ENCODE data around the gene OSBPL10. TPM values are rescaled to one million over a fixed set of nuclear protein-coding genes. Genes with fewer than 3 reads are reported as not detected.

Gene OSBPL10
- total and polyA plus RNA-seq, 8 donors: 1.8 to 37.7 (median 5.9) TPM

- H3K27me3 ChIP-seq: no peaks in the 10 kb centered on the region
- TF ChIP-seq POLR2AphosphoS5 (IDR thresholded peaks at IDR 0.05) (peak in 1 of 3 donors; percentile 24), CTCF (IDR thresholded peaks at IDR 0.05) (no peak), EP300 (IDR thresholded peaks at IDR 0.05) (no peak), POLR2A (IDR thresholded peaks at IDR 0.05) (no peak)
- peak overlapping the region in 4 of 5 donors; percentile 42 to 80 (median 54) for H3K27ac ChIP-seq
- H3K36me3 ChIP-seq: no peaks in the 10 kb centered on the region
- no peaks in the 10 kb centered on the region for H3K9me3 ChIP-seq
- no peak for DNase-seq
- 41 to 75% (median 66%) methylated on average over 2 of the region's 2 CpGs for WGBS, 5 donors
- intact Hi-C loops (cut with DNase I; ENCODE audit: low total_unique reads): no loop called here
- peaks cover 0 to 13% (median 7%) of the 10 kb centered on the region in 4 donors for H3K4me1 ChIP-seq
- H3K4me3 ChIP-seq: no peak overlapping the region
Observed at GRCh38 chr3:31968369-31968926, 12.6 kb downstream of the OSBPL10 start.

GRCh38 chr3:31967592-31967991, 13.5 kb downstream of the OSBPL10 start:
- peak overlapping the region in 4 of 5 donors; percentile 42 to 80 (median 54) for H3K27ac ChIP-seq
- no peaks in the 10 kb centered on the region for H3K9me3 ChIP-seq
- H3K4me3 ChIP-seq: no peak overlapping the region
- no peak for DNase-seq
- no peaks in the 10 kb centered on the region for H3K36me3 ChIP-seq
- WGBS, 5 donors: 73 to 81% (median 74%) methylated on average over 2 of the region's 2 CpGs
- TF ChIP-seq POLR2AphosphoS5 (IDR thresholded peaks at IDR 0.05): no peak
- TF ChIP-seq POLR2A (IDR thresholded peaks at IDR 0.05): no peak
- no peak for TF ChIP-seq EP300 (IDR thresholded peaks at IDR 0.05)
- no peak for TF ChIP-seq CTCF (IDR thresholded peaks at IDR 0.05)
- peaks cover 0 to 13% (median 7%) of the 10 kb centered on the region in 4 donors for H3K4me1 ChIP-seq
- H3K27me3 ChIP-seq: no peaks in the 10 kb centered on the region
- intact Hi-C loops (cut with DNase I; ENCODE audit: low total_unique reads): no loop called here

GRCh38 chr3:31966978-31967591, 14.0 kb downstream of the OSBPL10 start:
- peak overlapping the region in 4 of 5 donors; percentile 42 to 80 (median 58) for H3K27ac ChIP-seq
- WGBS, 5 donors: 75 to 89% (median 81%) methylated on average over 4 of the region's 4 CpGs
- no peak overlapping the region for H3K4me3 ChIP-seq
- intact Hi-C loops (cut with DNase I; ENCODE audit: low total_unique reads): no loop called here
- TF ChIP-seq POLR2A (IDR thresholded peaks at IDR 0.05): no peak
- no peak for TF ChIP-seq EP300 (IDR thresholded peaks at IDR 0.05)
- no peak for TF ChIP-seq POLR2AphosphoS5 (IDR thresholded peaks at IDR 0.05)
- TF ChIP-seq CTCF (IDR thresholded peaks at IDR 0.05): no peak
- no peak for DNase-seq
- H3K4me1 ChIP-seq: peaks cover 0 to 13% (median 7%) of the 10 kb centered on the region in 4 donors
- H3K9me3 ChIP-seq: no peaks in the 10 kb centered on the region
- H3K27me3 ChIP-seq: no peaks in the 10 kb centered on the region
- no peaks in the 10 kb centered on the region for H3K36me3 ChIP-seq

- Histone ChIP-seq H3K4me3 (no peak overlapping the region), H3K27ac (no peak overlapping the region), H3K36me3 (no peaks in the 10 kb centered on the region), H3K9me3 (no peaks in the 10 kb centered on the region), H3K27me3 (no peaks in the 10 kb centered on the region), H3K4me1 (peaks cover 23 to 36% (median 31%) of the 10 kb centered on the region in 4 donors)
- TF ChIP-seq POLR2AphosphoS5 (IDR thresholded peaks at IDR 0.05) (no peak), CTCF (IDR thresholded peaks at IDR 0.05) (no peak), POLR2A (IDR thresholded peaks at IDR 0.05) (no peak)
- DNase-seq: no peak
- intact Hi-C loops (cut with DNase I; ENCODE audit: low total_unique reads): no loop called here
- WGBS, 5 donors: 58 to 84% (median 75%) methylated on average over 2 of the region's 2 CpGs
Observed at GRCh38 chr3:31962801-31963205, 18.3 kb downstream of the OSBPL10 start.

Measured in stomach (tissue), 9 donors.